Muscle layer of colon (tissue), 2 donors: ENCODE measurements around the gene DCST2.
A peak's percentile ranks its signal among the peaks of the same experiment; 100 is the strongest.

ENCODE experiments used
- H3K27ac ChIP-seq: one replicate; pipeline ENCODE4 v1.7.0; 2013; ENCODE audit warnings: low read depth, mild to moderate bottlenecking, low read length, moderate library complexity
- H3K27me3 ChIP-seq, 2 donors: one replicate each; pipeline ENCODE4 v1.7.0; 2013; ENCODE audit warnings: low read length in 2 of 2, mild to moderate bottlenecking in 2 of 2; ENCODE audit not compliant: insufficient read depth in 2 of 2, control insufficient read depth in 1 of 2
- H3K36me3 ChIP-seq: one replicate; pipeline ENCODE4 v1.7.0; 2013; ENCODE audit warnings: mild to moderate bottlenecking, low read length; ENCODE audit not compliant: insufficient read depth
- H3K4me1 ChIP-seq: one replicate; pipeline ENCODE4 v1.7.0; 2013; ENCODE audit warnings: mild to moderate bottlenecking, low read length; ENCODE audit not compliant: insufficient read depth
- H3K4me3 ChIP-seq, 2 donors: one replicate each; pipeline ENCODE4 v1.7.0; 2013; ENCODE audit warnings: low read length in 2 of 2, low read depth in 1 of 2, mild to moderate bottlenecking in 1 of 2, moderate library complexity in 1 of 2
- H3K9ac ChIP-seq: one replicate; pipeline ENCODE4 v1.7.0; 2013; ENCODE audit warnings: low read length
- H3K9me3 ChIP-seq: one replicate; pipeline ENCODE4 v1.7.0; 2013; ENCODE audit warnings: mild to moderate bottlenecking, low read length
- donor health status: abdominal sarcoma.
- donor health status: Adenocarcinoma of cecum.

Gene DCST2

GRCh38 chr1:155053531-155054105 lies 20.0 kb upstream of the DCST2 start:
- H3K4me3 ChIP-seq, result no peak overlapping the region
- no peak overlapping the region for H3K9ac ChIP-seq
- H3K9me3 ChIP-seq, result no peaks in the 10 kb centered on the region
- no peak overlapping the region for H3K27ac ChIP-seq
- peaks cover 17% of the 10 kb centered on the region for H3K4me1 ChIP-seq
- peaks cover 14% of the 10 kb centered on the region for H3K36me3 ChIP-seq
- H3K27me3 ChIP-seq, result no peaks in the 10 kb centered on the region

GRCh38 chr1:155052439-155053395 lies 19.1 kb upstream of the DCST2 start:
- Histone ChIP-seq H3K9ac (peak overlapping the region; percentile 61), H3K4me3 (peak overlapping the region; percentile 59 to 93), H3K4me1 (peaks cover 17% of the 10 kb centered on the region), H3K27me3 (no peaks in the 10 kb centered on the region), H3K36me3 (peaks cover 7% of the 10 kb centered on the region), H3K9me3 (no peaks in the 10 kb centered on the region), H3K27ac (peak overlapping the region; percentile 62)

GRCh38 chr1:155051777-155052398 lies 18.3 kb upstream of the DCST2 start:
- Histone ChIP-seq H3K27me3 (no peaks in the 10 kb centered on the region), H3K36me3 (peaks cover 4% of the 10 kb centered on the region), H3K9me3 (no peaks in the 10 kb centered on the region), H3K9ac (peak overlapping the region; percentile 61), H3K4me3 (peak overlapping the region; percentile 59 to 93), H3K4me1 (peaks cover 17% of the 10 kb centered on the region), H3K27ac (peak overlapping the region; percentile 62)

- H3K27ac ChIP-seq, result peak overlapping the region; percentile 62
- H3K4me1 ChIP-seq, result peaks cover 17% of the 10 kb centered on the region
- H3K27me3 ChIP-seq, result no peaks in the 10 kb centered on the region
- H3K36me3 ChIP-seq, result peaks cover 4% of the 10 kb centered on the region
- peak overlapping the region; percentile 59 to 93 for H3K4me3 ChIP-seq
- no peaks in the 10 kb centered on the region for H3K9me3 ChIP-seq
- H3K9ac ChIP-seq, result peak overlapping the region; percentile 61
Observed at GRCh38 chr1:155051342-155051776, 17.8 kb upstream of the DCST2 start.

GRCh38 chr1:155050560-155051341 lies 17.2 kb upstream of the DCST2 start, which contains the start of gene ADAM15:
TSS of gene ADAM15 (plus strand) at chr1:155051316. CDS start at chr1:155051387, 71 bp downstream.
- Histone ChIP-seq H3K4me1 (peaks cover 17% of the 10 kb centered on the region), H3K36me3 (peaks cover 4% of the 10 kb centered on the region), H3K9ac (peak within 1 kb of the TSS; percentile 61), H3K27ac (peak within 1 kb of the TSS; percentile 92), H3K4me3 (peak within 1 kb of the TSS; percentile 59 to 93), H3K27me3 (no peaks in the 10 kb centered on the region), H3K9me3 (no peaks in the 10 kb centered on the region)

- H3K4me3 ChIP-seq, result peak overlapping the region; percentile 58 to 77
- peak overlapping the region; percentile 12 for H3K9ac ChIP-seq
- peaks cover 4% of the 10 kb centered on the region for H3K36me3 ChIP-seq
- H3K9me3 ChIP-seq, result no peaks in the 10 kb centered on the region
- no peaks in the 10 kb centered on the region for H3K27me3 ChIP-seq
- peak overlapping the region; percentile 92 for H3K27ac ChIP-seq
- H3K4me1 ChIP-seq, result peaks cover 17% of the 10 kb centered on the region
Observed at GRCh38 chr1:155049651-155050559, 16.3 kb upstream of the DCST2 start.

GRCh38 chr1:155048449-155049334 lies 15.1 kb upstream of the DCST2 start:
- Histone ChIP-seq H3K27me3 (no peaks in the 10 kb centered on the region), H3K4me3 (no peak overlapping the region), H3K27ac (no peak overlapping the region), H3K36me3 (peaks cover 4% of the 10 kb centered on the region), H3K9me3 (no peaks in the 10 kb centered on the region), H3K4me1 (peaks cover 17% of the 10 kb centered on the region), H3K9ac (no peak overlapping the region)

- Histone ChIP-seq H3K27me3 (no peaks in the 10 kb centered on the region), H3K9ac (no peak overlapping the region), H3K4me3 (no peak overlapping the region), H3K27ac (no peak overlapping the region), H3K4me1 (peaks cover 6% of the 10 kb centered on the region), H3K36me3 (no peaks in the 10 kb centered on the region), H3K9me3 (no peaks in the 10 kb centered on the region)
Observed at GRCh38 chr1:155044812-155045657, 11.5 kb upstream of the DCST2 start.

- H3K27me3 ChIP-seq, result no peaks in the 10 kb centered on the region
- no peaks in the 10 kb centered on the region for H3K4me1 ChIP-seq
- no peak overlapping the region for H3K4me3 ChIP-seq
- H3K9ac ChIP-seq, result no peak overlapping the region
- no peaks in the 10 kb centered on the region for H3K36me3 ChIP-seq
- no peak overlapping the region for H3K27ac ChIP-seq
- H3K9me3 ChIP-seq, result no peaks in the 10 kb centered on the region
Observed at GRCh38 chr1:155044365-155044764, 10.8 kb upstream of the DCST2 start.
